ENCODE data around the gene CYRIA.

Gene CYRIA

GRCh38 chr2:16669388-16669787 lies 3.8 kb upstream of the CYRIA start:
- DNase-seq (ENCODE audit: low read depth, low spot score) = no peak

DNA sequence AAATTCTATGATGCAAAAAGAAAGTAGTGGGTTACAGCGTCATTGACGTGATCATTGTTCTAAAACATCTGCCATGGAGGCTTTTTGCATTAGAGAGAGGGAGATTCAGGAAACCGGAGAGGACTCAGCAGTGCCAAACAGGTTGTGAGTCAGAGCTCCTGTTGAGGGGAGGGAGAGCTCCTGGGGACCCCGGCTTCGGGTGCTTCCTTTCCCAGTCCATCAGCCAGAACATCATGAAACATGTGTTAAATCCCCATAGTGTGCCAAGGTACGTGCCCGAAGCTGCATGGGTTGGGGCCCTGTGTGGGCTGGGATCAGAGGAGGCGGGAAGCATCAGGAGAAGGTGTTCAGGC lies 791 bp upstream of the CYRIA start:
- peak; percentile 65 for DNase-seq (ENCODE audit: low read depth, low spot score)

- no peak for DNase-seq (ENCODE audit: low read depth, low spot score)
These were observed 556 bp downstream of the CYRIA start for GRCh38 chr2:16664809-16665747.

DNA sequence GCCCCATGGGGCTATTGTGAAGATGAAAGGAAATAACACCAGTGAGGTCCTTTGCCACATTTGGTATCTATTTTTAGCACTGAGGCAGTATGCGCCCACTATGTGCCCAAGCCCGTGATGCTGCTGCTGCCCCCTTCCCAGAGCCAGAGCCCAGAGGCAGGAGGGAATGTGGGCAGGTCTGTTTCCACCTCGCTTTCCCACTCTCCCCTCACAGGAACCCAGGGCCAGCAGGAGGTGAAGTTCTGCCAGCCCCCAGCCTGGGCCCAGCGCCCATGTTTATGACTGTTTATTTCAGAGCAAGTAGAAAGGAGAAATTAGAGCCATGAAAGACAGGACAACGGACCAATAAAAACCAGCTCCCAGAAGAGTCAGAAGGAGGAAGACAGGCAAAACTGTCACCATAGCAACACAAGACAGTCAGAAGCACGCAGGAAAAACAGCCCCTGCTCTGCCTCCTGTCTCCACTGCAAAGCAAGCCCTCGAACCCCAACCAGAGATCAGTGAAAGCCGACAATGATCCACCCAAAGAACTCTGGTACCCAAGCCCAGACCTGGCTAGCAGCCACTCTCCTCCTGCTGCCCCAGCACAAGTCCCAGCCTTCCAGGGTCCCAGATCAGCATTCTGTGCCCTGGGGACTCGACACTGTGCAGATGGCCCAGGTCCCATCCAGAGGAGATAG lies 1.4 kb downstream of the CYRIA start:
- DNase-seq (ENCODE audit: low read depth, low spot score) = no peak

DNA sequence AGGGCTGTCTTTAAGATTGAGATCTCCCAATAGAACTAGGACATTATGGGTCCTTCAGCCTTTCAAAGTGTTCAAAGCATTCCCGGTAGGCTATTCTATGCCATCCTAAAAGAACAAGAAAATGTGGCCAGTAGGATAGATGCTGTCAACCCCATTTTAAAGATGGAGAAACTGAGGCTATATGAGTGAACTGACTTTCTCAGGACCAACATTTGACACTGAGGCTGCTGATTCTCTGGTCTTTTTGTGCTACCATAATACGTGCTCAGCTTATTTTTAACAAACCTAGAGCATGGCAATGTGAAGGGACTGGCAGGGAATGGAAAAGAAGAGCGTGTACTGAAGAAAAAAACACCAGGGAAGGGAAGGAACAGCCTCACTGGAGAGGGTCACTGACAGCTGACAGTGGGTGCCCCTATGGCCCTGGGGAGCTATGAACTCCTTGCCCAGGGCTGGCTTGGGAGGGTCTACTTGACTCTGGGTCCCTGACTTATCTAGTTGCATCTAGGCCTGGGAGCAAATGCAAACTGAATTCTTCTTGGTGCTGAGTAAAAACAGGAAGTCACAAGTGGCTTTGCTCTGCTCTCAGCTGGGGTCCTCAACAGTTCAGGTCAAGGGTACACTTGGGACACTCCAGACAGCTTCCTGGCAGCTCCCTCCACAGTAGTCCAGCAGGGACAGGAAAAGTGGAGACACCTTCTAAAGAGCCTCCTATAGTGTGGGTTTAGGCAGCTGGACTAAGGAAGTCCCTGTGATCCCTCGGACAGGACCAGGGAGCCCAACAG lies 2.3 kb downstream of the CYRIA start:
- DNase-seq (ENCODE audit: low read depth, low spot score) = no peak

DNA sequence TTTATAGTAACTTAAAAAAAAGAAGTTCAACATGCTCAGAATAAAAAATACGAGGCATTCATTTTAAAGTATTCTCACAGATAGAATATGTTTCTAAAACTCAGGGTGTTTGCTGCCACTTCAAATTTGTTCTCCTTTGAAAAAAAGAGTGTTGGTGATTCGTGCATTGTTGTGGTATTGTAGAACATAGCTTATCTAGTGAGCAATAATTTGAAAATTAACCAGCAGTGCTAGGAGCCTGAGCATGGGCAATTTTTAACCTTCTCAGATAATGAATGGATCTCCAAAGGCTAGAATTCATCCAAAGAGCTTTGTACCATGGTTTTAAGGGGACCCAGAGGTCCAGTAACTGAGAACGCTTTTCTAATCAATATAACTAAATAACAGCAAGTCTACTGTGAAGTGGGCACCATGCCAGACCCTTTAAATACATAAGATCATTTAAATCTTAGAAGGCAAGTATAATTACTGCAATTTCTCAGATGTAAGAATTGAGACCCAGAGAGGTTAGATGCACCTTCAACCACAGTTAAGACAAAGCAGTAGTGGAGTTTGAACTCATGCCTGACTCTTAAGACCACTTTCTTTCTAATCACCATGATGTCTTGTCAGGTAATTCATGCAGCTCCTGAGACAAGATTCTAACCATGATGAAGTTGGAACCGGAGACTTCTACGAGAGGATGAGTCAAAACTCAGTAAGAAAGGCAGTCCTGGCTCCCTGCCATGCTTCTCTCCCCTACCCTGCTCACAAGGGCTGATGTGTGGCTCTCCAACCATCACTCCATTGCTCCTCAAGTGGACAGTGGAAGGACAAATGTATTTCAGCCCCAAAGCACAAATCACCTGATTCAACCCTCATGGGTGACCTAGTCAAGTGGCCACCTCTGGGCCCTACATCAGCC lies 3.4 kb downstream of the CYRIA start:
- no peak for DNase-seq (ENCODE audit: low read depth, low spot score)

DNA sequence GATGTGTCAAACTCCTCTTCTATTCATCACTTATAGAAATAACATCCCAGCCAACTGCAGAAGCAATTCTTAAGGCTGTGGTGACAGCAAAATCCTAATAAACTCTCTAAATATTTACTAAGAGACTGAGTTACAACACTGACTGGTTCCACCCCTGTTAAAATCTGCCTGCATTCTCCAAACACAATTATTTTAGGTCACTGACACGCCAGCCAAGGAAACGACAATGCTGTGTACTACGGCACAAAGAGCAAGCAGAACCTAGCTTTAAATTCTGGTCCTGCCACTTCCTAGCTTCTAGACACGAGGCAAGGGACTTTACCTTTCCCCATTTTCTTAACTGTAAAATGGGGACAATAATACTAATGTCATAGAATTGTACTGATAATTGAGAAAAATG lies 4.1 kb downstream of the CYRIA start:
- no peak for DNase-seq (ENCODE audit: low read depth, low spot score)

GRCh38 chr2:16660556-16660955 lies 5.1 kb downstream of the CYRIA start:
- DNase-seq (ENCODE audit: low read depth, low spot score) = no peak

GRCh38 chr2:16660114-16660513 lies 5.5 kb downstream of the CYRIA start:
- DNase-seq (ENCODE audit: low read depth, low spot score) = no peak

DNA sequence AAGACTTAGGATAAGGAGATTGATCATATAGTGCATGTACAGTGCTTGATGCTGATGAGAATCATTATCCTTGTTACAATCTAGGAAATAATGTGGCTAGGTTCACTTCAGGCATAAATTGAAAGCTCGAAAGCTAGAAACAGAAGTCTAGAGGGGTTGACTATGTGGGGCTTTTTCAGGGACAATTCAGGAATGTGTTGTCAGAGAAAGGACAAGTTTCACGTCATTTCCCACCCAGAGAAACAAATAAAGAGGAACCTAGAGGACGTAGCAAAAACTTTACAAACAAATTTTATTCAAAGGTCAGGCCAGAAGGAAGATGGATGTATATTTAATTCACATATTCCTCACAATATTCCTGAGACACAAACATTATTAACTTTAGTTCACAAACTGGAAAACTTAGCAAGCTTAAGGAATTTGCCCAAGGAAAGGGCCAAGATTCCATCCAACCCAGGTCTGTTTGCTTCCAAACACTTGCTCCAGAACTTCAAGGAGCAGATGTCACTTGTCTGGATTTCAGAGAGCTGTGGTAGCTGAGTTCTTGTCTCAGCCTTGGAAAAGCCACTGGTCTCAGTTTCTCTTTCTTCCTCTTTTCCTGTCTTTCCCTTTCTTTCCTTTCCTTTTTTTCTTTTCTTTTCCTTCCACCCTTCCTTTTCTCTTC lies 7.4 kb downstream of the CYRIA start:
- DNase-seq (ENCODE audit: low read depth, low spot score) = no peak

DNA sequence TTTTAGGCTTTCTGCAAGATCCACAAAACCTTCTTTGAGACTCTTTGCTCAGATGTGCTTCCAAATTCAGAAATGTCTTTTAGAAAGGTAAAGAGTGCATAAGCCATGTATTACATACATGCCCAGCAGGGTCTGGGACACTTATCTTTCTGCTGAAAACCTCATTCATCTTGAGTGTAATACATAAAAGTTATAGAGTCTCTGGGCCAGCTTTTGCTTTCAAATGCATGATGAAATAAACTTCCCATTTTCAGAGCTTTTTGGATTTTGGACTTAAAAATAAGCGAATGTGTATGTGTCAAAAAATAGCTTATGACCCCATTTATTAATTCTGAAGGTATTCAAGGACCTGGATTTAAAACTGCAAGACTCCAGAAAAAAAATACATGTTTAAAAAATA lies 8.0 kb downstream of the CYRIA start:
- DNase-seq (ENCODE audit: low read depth, low spot score) = no peak

DNA sequence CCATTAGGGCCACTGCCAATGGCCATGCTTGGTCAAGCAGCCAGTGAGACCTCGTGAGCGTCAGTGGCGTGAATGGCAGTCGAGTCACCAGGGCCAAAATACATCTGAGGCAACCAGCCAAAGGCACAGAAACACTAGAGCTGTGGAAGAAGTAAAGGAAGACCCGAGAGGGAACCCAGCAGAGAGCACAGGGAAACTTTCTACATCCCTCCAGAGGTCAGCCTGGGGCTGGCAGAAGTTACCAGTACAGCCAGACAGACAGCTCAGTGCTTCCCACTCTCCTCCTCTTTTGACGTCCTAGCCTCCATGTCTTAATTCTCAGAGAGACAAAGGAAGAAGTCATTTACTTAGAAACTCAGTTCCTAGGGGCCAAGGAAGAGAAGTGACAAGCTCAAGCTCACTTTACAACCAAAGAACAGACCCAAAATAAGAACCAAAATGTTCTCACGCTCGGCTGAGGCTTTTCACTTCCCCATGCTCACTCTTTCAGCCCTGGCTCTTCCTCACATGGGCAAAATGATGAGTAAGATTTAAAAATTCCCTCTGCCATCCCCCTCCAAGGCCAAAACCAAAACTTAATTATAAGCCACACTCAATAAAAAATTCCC lies 8.7 kb downstream of the CYRIA start:
- no peak for DNase-seq (ENCODE audit: low read depth, low spot score)

GRCh38 chr2:16655905-16656642 lies 9.6 kb downstream of the CYRIA start:
- no peak for DNase-seq (ENCODE audit: low read depth, low spot score)

- DNase-seq (ENCODE audit: low read depth, low spot score) = no peak
These were observed 10.2 kb downstream of the CYRIA start for GRCh38 chr2:16655445-16655837.

GRCh38 chr2:16654833-16655444 lies 10.7 kb downstream of the CYRIA start:
- DNase-seq (ENCODE audit: low read depth, low spot score) = no peak

- no peak for DNase-seq (ENCODE audit: low read depth, low spot score)
These were observed 11.8 kb downstream of the CYRIA start for GRCh38 chr2:16653799-16654198.

DNA sequence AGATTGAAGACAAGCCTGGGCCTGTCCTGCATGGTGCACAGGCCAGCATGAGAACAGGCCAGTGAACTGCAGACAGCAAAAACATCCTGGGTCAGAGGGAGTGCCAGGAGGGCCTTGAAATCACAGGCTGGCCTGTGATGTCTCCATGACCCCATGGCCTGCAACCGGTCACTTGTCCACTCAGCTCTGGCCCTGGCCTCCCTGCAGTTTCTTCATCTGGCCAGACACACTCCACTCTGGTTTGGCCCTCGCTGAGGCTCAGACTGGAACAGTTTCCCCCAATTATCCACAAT lies 12.6 kb downstream of the CYRIA start:
- DNase-seq (ENCODE audit: low read depth, low spot score) = no peak

DNA sequence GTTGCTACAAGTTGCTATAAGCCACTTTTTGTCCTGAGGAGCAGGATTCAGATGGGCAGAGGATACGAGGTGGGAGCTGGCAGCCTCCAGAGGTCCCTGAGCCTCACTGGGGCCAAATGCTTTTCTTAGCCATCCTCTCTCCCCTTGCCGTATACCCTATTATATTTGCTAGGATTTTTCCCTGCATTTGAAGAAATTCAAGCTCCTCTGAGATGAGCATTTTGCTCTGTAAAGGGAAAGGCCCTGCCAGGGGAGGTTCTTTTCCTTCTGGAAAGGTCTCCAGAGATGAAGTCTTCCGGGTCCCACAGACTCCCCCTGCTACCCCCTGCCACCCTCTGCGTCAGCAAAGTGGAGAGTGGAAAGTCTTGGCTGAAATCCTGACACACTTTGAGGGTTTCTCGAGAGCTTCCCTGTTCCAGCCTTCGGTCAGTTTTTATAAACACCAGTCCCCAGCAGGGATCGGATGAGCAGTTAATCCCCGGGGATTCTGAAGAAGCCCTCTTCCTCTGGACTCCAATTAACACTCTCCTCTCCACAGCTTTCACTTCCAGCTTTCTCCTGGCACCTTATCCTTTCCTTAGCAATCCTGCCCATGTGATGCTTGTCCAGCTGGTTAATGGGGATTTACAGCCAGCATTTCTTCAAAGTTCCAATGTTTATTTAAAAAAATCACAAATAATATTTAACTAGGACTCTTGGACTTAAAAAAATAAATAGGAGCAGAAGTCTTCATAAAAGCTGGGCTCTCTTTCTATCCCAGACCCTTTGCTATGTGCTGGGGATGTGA lies 13.1 kb downstream of the CYRIA start:
- DNase-seq (ENCODE audit: low read depth, low spot score) = peak; percentile 89

Data from smooth muscle cell of the brain vasculature (primary cell).